GM20000 (cell line): ENCODE results near the gene ABHD4.

Experiments used
- DNase-seq: peaks from one replicate; pipeline ENCODE4 v3.0.0; 2012; ENCODE audit warnings: low spot score
- TF ChIP-seq, protein P1 (sequence below): IDR thresholded peaks from 2 replicates; pipeline ENCODE4 v1.5.1; 2012; ENCODE audit warnings: mild to moderate bottlenecking, control low read depth; ENCODE audit errors: extremely low read depth, missing control alignments

Gene ABHD4

GRCh38 chr14:22596354-22596879 is 1.7 kb upstream of the ABHD4 start:
- TF ChIP-seq, protein P1, sequence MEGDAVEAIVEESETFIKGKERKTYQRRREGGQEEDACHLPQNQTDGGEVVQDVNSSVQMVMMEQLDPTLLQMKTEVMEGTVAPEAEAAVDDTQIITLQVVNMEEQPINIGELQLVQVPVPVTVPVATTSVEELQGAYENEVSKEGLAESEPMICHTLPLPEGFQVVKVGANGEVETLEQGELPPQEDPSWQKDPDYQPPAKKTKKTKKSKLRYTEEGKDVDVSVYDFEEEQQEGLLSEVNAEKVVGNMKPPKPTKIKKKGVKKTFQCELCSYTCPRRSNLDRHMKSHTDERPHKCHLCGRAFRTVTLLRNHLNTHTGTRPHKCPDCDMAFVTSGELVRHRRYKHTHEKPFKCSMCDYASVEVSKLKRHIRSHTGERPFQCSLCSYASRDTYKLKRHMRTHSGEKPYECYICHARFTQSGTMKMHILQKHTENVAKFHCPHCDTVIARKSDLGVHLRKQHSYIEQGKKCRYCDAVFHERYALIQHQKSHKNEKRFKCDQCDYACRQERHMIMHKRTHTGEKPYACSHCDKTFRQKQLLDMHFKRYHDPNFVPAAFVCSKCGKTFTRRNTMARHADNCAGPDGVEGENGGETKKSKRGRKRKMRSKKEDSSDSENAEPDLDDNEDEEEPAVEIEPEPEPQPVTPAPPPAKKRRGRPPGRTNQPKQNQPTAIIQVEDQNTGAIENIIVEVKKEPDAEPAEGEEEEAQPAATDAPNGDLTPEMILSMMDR: no peak
- DNase-seq: no peak

DNA sequence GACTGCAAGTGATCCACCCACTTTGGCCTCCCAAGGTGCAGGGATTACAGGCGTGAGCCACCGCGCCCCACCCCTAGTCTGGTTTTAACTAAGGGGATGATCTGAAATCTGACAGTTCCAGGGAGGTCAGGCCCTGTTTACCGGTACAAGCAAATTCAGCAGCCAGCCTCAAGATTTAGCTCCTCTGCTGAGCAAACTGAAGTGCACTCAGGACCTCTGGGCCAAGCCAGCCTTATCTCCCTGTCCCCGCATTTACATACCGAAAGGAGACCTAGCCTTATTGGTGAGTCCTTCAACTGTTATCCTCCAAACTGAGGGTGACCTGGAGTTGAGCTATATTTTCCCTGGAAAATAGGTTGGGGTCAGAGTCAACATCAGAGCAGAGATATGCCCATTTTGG is 835 bp upstream of the ABHD4 start:
- DNase-seq: no peak
- TF ChIP-seq, protein P1: no peak

GRCh38 chr14:22597771-22598098 is 365 bp upstream of the ABHD4 start:
- DNase-seq: no peak
- TF ChIP-seq, protein P1: no peak

- peak; percentile 59 for DNase-seq
Observed at GRCh38 chr14:22598896-22599244, 770 bp downstream of the ABHD4 start.

DNA sequence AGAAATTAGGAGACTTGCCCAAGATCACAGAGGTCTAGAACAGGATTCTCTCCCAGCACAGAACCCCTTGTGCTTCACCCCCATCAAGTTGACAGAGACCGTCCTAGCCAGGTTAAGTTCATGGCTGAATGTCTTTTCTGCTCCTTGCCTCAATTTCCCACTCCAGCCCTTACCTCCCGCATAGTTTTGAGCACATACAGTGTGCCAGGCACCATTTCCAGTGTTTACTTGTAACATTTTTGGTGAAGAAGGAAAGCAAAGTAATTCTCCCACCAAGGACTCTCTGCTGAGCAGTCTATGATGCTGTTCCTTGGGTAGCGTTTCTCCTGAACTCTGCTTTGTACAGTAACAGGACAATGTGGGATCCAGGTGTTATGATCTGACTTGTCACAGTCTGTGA is 1.2 kb downstream of the ABHD4 start:
- DNase-seq: no peak
- TF ChIP-seq, protein P1: no peak

More at GRCh38 chr14:22598896-22599244, 770 bp downstream of the ABHD4 start:
- TF ChIP-seq, protein P1: no peak

- TF ChIP-seq, protein P1: no peak
- DNase-seq: no peak
Observed at GRCh38 chr14:22600027-22600426, 1.9 kb downstream of the ABHD4 start.

- TF ChIP-seq, protein P1: no peak
- no peak for DNase-seq
Observed at GRCh38 chr14:22601456-22601855, 3.4 kb downstream of the ABHD4 start.
